HFFc6 (cell line): ENCODE data around the gene FGD6. TPM values are rescaled to one million over a fixed set of nuclear protein-coding genes. Genes with fewer than 3 reads are reported as not detected.

ENCODE experiments used
- DNase-seq: peaks from one replicate; pipeline ENCODE4 v3.0.0-alpha.2; 2018
- H3K27ac Mint-ChIP-seq: 2 replicates; pipeline ENCODE4 v1.8.0; 2020; ENCODE audit warnings: mild to moderate bottlenecking, mixed read lengths
- H3K27me3 Mint-ChIP-seq: 2 replicates; pipeline ENCODE4 v1.8.0; 2021; ENCODE audit warnings: mild to moderate bottlenecking, moderate library complexity, mixed read lengths; ENCODE audit not compliant: insufficient read depth
- H3K36me3 Mint-ChIP-seq: 2 replicates; pipeline ENCODE4 v1.8.0; 2021; ENCODE audit warnings: low read depth, mixed read lengths
- H3K4me1 Mint-ChIP-seq: 2 replicates; pipeline ENCODE4 v1.8.0; 2020; ENCODE audit warnings: low read depth, mixed read lengths
- H3K4me3 Mint-ChIP-seq: 2 replicates; pipeline ENCODE4 v1.8.0; 2020; ENCODE audit warnings: mild to moderate bottlenecking, moderate library complexity, mixed read lengths
- H3K9me3 Mint-ChIP-seq: 2 replicates; pipeline ENCODE4 v1.8.0; 2020; ENCODE audit warnings: mild to moderate bottlenecking, mixed read lengths
- total RNA-seq, 6 experiments: library from RNA; stranded (reverse); fragmentation: NEBNext Ultra II Directional; extraction: Animal tissue kit (Norgen Biotek cat#: 25700); gene quantifications; 2 replicates in 1 of 6; 3 replicates in 5 of 6; pipeline ENCODE4 v1.2.3, GENCODE V29; 2021
- TF ChIP-seq, protein P1 (sequence below): fragments of 200-600 bp; sonication (generic); IDR thresholded peaks from 2 replicates; pipeline ENCODE4 v1.5.0; 2021; ENCODE audit warnings: antibody characterized with exemption, mild to moderate bottlenecking

Gene FGD6
- total RNA-seq, 6 experiments from 2014 or later, result 5.5 to 6.6 (median 6.0) TPM

DNA sequence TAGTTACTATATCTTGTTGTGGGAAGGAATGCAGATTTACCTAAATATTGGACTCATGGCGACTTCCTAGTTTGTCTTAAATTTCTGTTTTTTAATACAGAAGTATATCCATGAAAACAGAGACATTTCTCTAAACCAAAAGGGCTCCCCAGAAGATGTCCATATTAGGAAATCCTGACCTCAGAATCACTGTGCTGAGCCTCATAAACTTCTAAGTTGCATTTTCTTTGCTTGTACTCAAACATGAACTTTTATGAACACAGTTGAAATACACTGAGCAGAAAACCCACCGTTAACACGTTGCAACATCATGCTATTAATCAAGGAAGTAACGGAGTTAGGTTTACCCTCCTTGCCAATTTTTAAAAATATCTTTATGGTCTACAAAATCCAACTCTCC, 100.9 kb downstream of the FGD6 start:
- peaks cover 49% of the 10 kb centered on the region for H3K4me1 Mint-ChIP-seq
- peak overlapping the region; percentile 1; the same call in 1 of the 2 replicates for H3K4me3 Mint-ChIP-seq
- DNase-seq, result peak; percentile 17
- H3K27ac Mint-ChIP-seq, result peak overlapping the region; percentile 73; the same call in 1 of the 2 replicates
- TF ChIP-seq, protein P1, sequence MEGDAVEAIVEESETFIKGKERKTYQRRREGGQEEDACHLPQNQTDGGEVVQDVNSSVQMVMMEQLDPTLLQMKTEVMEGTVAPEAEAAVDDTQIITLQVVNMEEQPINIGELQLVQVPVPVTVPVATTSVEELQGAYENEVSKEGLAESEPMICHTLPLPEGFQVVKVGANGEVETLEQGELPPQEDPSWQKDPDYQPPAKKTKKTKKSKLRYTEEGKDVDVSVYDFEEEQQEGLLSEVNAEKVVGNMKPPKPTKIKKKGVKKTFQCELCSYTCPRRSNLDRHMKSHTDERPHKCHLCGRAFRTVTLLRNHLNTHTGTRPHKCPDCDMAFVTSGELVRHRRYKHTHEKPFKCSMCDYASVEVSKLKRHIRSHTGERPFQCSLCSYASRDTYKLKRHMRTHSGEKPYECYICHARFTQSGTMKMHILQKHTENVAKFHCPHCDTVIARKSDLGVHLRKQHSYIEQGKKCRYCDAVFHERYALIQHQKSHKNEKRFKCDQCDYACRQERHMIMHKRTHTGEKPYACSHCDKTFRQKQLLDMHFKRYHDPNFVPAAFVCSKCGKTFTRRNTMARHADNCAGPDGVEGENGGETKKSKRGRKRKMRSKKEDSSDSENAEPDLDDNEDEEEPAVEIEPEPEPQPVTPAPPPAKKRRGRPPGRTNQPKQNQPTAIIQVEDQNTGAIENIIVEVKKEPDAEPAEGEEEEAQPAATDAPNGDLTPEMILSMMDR, result no peak
- no peaks in the 10 kb centered on the region for H3K27me3 Mint-ChIP-seq
- H3K36me3 Mint-ChIP-seq, result peaks cover 5% of the 10 kb centered on the region
- H3K9me3 Mint-ChIP-seq, result no peaks in the 10 kb centered on the region

DNA sequence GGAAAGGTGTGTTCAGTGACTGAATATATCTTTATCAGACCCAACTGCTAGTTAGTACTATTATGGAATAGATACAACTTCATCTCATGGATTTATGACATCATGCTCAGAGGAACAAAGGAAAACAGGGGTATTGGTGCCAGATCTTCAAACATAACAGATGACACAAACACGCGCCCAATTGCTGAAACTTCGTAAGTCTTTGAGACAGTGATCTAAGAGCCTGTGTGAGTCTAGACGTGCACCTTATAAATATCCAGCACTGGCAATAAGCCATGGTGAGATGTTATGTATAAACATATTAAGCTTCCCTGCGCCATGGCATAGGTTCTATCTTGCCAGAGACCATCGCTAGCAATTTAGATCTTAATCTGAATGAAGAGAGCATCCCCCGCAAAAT, 101.6 kb downstream of the FGD6 start:
- no peak for DNase-seq
- peaks cover 49% of the 10 kb centered on the region for H3K4me1 Mint-ChIP-seq
- H3K4me3 Mint-ChIP-seq, result no peak overlapping the region
- TF ChIP-seq, protein P1, result no peak
- no peaks in the 10 kb centered on the region for H3K9me3 Mint-ChIP-seq
- peaks cover 8% of the 10 kb centered on the region for H3K36me3 Mint-ChIP-seq
- H3K27me3 Mint-ChIP-seq, result no peaks in the 10 kb centered on the region; the same call in 1 of the 2 replicates
- no peak overlapping the region for H3K27ac Mint-ChIP-seq

DNA sequence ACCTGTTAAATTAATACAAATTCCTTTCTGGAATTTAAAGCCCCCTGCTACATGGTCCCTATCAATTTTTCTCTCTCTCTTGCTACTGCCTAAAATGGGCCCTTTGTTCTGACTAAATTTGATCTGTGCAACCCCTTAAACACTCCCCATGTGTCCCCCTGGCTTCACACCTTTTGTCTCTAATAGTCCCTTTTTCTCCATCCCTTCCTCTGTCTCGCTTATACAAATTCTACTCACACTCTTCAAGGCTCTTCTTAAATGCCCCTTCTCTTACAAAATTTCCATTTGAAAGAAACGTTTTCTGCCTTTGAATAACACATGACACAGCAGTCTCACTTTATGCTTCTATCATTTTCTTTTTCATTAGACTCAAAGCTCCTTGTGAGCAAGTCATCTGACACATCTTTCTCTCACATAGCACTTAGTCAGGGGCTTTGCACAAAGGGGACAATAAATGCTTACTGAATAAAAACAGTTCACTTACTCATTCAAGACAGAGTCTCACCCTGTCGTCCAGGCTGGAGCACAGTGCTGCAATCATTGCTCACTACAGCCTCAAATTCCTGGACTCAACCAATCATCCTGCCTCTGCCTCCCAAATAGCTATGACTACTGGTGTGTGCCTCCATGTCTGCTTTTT, 102.4 kb downstream of the FGD6 start:
- Mint-ChIP-seq H3K27ac (peak overlapping the region; percentile 43; the same call in 1 of the 2 replicates), H3K27me3 (no peaks in the 10 kb centered on the region; the same call in 1 of the 2 replicates), H3K4me3 (no peak overlapping the region), H3K9me3 (no peaks in the 10 kb centered on the region), H3K4me1 (peaks cover 49% of the 10 kb centered on the region), H3K36me3 (peaks cover 10% of the 10 kb centered on the region)
- DNase-seq, result no peak
- TF ChIP-seq, protein P1, result no peak

DNA sequence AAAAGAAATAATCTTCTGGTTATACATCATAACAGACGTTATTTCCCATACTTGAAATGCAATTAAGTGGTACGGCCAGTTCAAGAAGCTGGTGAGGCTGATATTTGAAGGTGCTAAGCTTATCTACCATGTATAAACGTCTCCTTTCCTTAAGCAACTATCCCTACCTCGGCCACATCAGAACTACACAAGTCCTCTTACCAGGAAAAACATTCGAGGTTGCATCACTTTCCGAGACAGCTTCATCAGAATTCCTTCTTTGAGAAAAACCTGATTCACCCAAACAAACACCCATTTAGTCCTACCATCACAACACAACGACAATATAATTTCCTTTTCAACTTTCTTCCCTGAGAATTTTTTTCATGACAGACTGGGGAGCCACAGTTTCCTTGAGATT, 109.9 kb downstream of the FGD6 start:
- Mint-ChIP-seq H3K27ac (no peak overlapping the region), H3K27me3 (no peaks in the 10 kb centered on the region; the same call in none of the 2 replicates), H3K36me3 (peaks cover 29% of the 10 kb centered on the region; the same call in 1 of the 2 replicates), H3K4me1 (peaks cover 25% of the 10 kb centered on the region), H3K4me3 (no peak overlapping the region), H3K9me3 (no peaks in the 10 kb centered on the region)
- DNase-seq, result no peak
- TF ChIP-seq, protein P1, result no peak

DNA sequence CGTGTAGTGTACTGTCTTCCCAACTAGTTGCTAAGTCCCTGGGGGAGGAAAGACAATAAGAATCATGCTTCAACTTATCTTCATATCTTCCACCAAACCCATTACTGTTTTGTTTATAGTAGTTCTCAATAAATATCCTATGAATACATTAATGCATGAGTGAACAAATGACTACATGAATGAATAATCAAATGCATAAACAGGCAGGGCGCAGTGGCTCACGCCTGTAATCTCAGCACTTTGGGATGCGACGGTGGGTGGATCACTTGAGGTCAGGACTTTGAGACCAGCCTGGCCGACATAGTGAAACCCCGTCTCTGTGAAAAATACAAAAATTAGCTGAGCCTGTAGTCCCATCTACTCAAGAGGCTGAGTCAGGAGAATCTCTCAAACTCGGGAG, 111.7 kb downstream of the FGD6 start:
- Mint-ChIP-seq H3K27me3 (no peaks in the 10 kb centered on the region; the same call in 1 of the 2 replicates), H3K9me3 (no peaks in the 10 kb centered on the region), H3K4me1 (peaks cover 26% of the 10 kb centered on the region), H3K27ac (no peak overlapping the region), H3K36me3 (peaks cover 28% of the 10 kb centered on the region; the same call in 1 of the 2 replicates), H3K4me3 (no peak overlapping the region)
- no peak for DNase-seq
- TF ChIP-seq, protein P1, result no peak
